ENCODE measurements around the gene KLHL40.

DNA sequence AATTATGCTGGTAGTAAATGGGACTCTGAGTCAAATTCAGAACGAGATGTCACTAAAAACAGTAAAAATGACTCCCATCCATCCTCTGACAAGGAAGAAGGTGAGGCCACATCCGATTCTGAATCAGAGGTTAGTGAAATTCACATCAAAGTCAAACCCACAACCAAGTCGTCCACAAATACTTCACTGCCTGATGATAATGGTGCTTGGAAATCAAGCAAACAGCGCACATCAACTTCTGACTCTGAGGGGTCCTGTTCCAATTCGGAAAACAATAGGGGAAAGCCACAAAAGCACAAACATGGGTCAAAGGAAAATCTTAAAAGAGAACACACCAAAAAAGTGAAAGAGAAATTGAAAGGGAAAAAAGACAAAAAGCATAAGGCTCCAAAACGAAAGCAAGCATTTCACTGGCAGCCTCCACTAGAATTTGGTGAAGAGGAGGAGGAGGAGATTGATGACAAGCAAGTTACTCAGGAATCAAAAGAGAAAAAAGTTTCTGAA is 46.9 kb upstream of the KLHL40 start:
- TF ChIP-seq, protein P1, sequence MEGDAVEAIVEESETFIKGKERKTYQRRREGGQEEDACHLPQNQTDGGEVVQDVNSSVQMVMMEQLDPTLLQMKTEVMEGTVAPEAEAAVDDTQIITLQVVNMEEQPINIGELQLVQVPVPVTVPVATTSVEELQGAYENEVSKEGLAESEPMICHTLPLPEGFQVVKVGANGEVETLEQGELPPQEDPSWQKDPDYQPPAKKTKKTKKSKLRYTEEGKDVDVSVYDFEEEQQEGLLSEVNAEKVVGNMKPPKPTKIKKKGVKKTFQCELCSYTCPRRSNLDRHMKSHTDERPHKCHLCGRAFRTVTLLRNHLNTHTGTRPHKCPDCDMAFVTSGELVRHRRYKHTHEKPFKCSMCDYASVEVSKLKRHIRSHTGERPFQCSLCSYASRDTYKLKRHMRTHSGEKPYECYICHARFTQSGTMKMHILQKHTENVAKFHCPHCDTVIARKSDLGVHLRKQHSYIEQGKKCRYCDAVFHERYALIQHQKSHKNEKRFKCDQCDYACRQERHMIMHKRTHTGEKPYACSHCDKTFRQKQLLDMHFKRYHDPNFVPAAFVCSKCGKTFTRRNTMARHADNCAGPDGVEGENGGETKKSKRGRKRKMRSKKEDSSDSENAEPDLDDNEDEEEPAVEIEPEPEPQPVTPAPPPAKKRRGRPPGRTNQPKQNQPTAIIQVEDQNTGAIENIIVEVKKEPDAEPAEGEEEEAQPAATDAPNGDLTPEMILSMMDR (conservative IDR thresholded peaks at IDR 0.05; ENCODE audit: low read length) = no peak
- TF ChIP-seq EZH2phosphoT487 (IDR thresholded peaks at IDR 0.05; ENCODE audit: borderline replicate concordance, low read depth, low read length) = no peak

Data from OCI-LY7 (cell line).